Thymus (tissue), 11 donors: ENCODE results near the gene MRPS27. TPM values are rescaled to one million over a fixed set of nuclear protein-coding genes. Genes with fewer than 3 reads are reported as not detected.

Experiments used
- DNase-seq, 9 donors: peaks; one replicate each; pipeline ENCODE4 v3.0.0-alpha.2; 2013; ENCODE audit warnings: low spot score in 9 of 9, low read depth in 6 of 9, missing footprints in 1 of 9
- H3K27ac ChIP-seq, 2 donors: one replicate each; pipeline ENCODE4 v1.5.1; 2013; ENCODE audit warnings: control low read depth in 1 of 2, low read depth in 1 of 2, low read length in 1 of 2, mild to moderate bottlenecking in 1 of 2, moderate library complexity in 1 of 2
- H3K27me3 ChIP-seq, 2 donors: one replicate each; pipeline ENCODE4 v1.5.1; 2013; ENCODE audit warnings: low read length in 1 of 2; ENCODE audit not compliant: control insufficient read depth in 2 of 2, insufficient read depth in 1 of 2
- H3K36me3 ChIP-seq, 2 donors: one replicate each; pipeline ENCODE4 v1.5.1; 2013; ENCODE audit warnings: low read length in 1 of 2, mild to moderate bottlenecking in 1 of 2, moderate library complexity in 1 of 2; ENCODE audit not compliant: control insufficient read depth in 2 of 2, insufficient read depth in 2 of 2
- H3K4me1 ChIP-seq, 2 donors: one replicate each; pipeline ENCODE4 v1.5.1; 2013; ENCODE audit warnings: low read length in 2 of 2; ENCODE audit not compliant: control insufficient read depth in 2 of 2, insufficient read depth in 2 of 2
- H3K4me3 ChIP-seq, 2 donors: one replicate each; pipeline ENCODE4 v1.5.1; 2013; ENCODE audit warnings: low read length in 2 of 2, control low read depth in 1 of 2, mild to moderate bottlenecking in 1 of 2
- H3K9me3 ChIP-seq, 2 donors: one replicate each; pipeline ENCODE4 v1.5.1; 2013; ENCODE audit warnings: low read length in 1 of 2, mild to moderate bottlenecking in 1 of 2; ENCODE audit not compliant: control insufficient read depth in 2 of 2, insufficient read depth in 1 of 2
- WGBS: extraction: QIAGEN DNeasy Blood & Tissue Kit; methylation state at CpG from one replicate; pipeline ENCODE4 v1.1.7; 2013; 5-methylcytosine and 5-hydroxymethylcytosine counted together
- polyA plus RNA-seq: library from polyadenylated mRNA; stranded (reverse); fragments of 200-250 nt; gene quantifications from one replicate; pipeline ENCODE4 v1.2.3, GENCODE V29; 2013
- total RNA-seq: library from RNA; stranded (reverse); fragments of 120-200 nt; gene quantifications from one replicate; pipeline ENCODE4 v1.2.4, GENCODE V29; 2013
- donor health status: healthy.

Gene MRPS27
- total and polyA plus RNA-seq, 2 donors: 27.9 to 46.0 TPM

- no peak overlapping the region for H3K27ac ChIP-seq
- no peak overlapping the region for H3K4me3 ChIP-seq
- H3K27me3 ChIP-seq: no peaks in the 10 kb centered on the region
- WGBS: 99% methylated on average over 5 of the region's 5 CpGs
- peaks cover 7 to 9% of the 10 kb centered on the region in 2 donors for H3K36me3 ChIP-seq
- DNase-seq: no peak
- H3K4me1 ChIP-seq: no peaks in the 10 kb centered on the region
- H3K9me3 ChIP-seq: no peaks in the 10 kb centered on the region
Observed at GRCh38 chr5:72238712-72239445, 81.2 kb downstream of the MRPS27 start.

- no peaks in the 10 kb centered on the region for H3K27me3 ChIP-seq
- over 99% methylated on average over 3 of the region's 3 CpGs for WGBS
- H3K9me3 ChIP-seq: no peaks in the 10 kb centered on the region
- no peak overlapping the region for H3K27ac ChIP-seq
- DNase-seq: no peak
- H3K36me3 ChIP-seq: peaks cover 7 to 9% of the 10 kb centered on the region in 2 donors
- H3K4me3 ChIP-seq: no peak overlapping the region
- peaks cover 0 to under 1% of the 10 kb centered on the region in 2 donors for H3K4me1 ChIP-seq
Observed at GRCh38 chr5:72237879-72238278, 82.2 kb downstream of the MRPS27 start.

- DNase-seq: no peak
- 98% methylated on average over 2 of the region's 2 CpGs for WGBS
Observed at GRCh38 chr5:72237415-72237814, 82.6 kb downstream of the MRPS27 start.

DNA sequence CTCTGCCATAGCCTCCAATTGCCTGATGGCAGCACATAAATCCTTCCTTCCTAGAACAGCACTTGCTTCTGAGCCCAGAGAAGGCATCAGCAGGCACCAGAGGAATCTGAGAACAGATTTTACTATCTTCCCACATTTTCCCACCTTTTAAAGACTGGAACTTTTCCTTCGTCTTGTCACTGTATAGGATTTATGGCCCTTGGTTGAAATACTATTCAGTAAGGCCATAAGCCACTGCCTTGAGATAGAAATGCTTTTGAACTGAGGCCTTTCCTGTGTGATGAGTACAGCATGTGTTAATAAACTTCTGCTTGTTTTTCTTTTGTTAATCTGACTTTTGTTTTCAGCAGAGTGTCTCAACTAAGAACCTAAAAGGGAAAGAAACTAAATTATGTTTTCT, 84.3 kb downstream of the MRPS27 start:
- Histone ChIP-seq H3K27me3 (no peaks in the 10 kb centered on the region), H3K9me3 (no peaks in the 10 kb centered on the region), H3K27ac (no peak overlapping the region), H3K4me3 (no peak overlapping the region), H3K36me3 (peaks cover 11 to 13% of the 10 kb centered on the region in 2 donors), H3K4me1 (peaks cover 4 to 14% of the 10 kb centered on the region in 2 donors)
- DNase-seq: no peak
- WGBS: 96% methylated on average over 1 of the region's 1 CpG

More at GRCh38 chr5:72237415-72237814, 82.6 kb downstream of the MRPS27 start:
- no peak overlapping the region for H3K4me3 ChIP-seq
- peaks cover 0 to 5% of the 10 kb centered on the region in 2 donors for H3K4me1 ChIP-seq
- H3K36me3 ChIP-seq: peaks cover 7 to 9% of the 10 kb centered on the region in 2 donors
- H3K27me3 ChIP-seq: no peaks in the 10 kb centered on the region
- H3K27ac ChIP-seq: no peak overlapping the region
- no peaks in the 10 kb centered on the region for H3K9me3 ChIP-seq

GRCh38 chr5:72234868-72235267, 85.2 kb downstream of the MRPS27 start:
- peaks cover 13 to 15% of the 10 kb centered on the region in 2 donors for H3K36me3 ChIP-seq
- H3K27me3 ChIP-seq: no peaks in the 10 kb centered on the region
- H3K4me3 ChIP-seq: no peak overlapping the region
- H3K27ac ChIP-seq: no peak overlapping the region
- peaks cover 4 to 14% of the 10 kb centered on the region in 2 donors for H3K4me1 ChIP-seq
- no peak for DNase-seq
- no peaks in the 10 kb centered on the region for H3K9me3 ChIP-seq
- 100% methylated on average over 1 of the region's 1 CpG for WGBS

GRCh38 chr5:72234265-72234700, 85.8 kb downstream of the MRPS27 start:
- Histone ChIP-seq H3K36me3 (peaks cover 13 to 15% of the 10 kb centered on the region in 2 donors), H3K4me3 (no peak overlapping the region), H3K27me3 (no peaks in the 10 kb centered on the region), H3K9me3 (no peaks in the 10 kb centered on the region), H3K27ac (no peak overlapping the region), H3K4me1 (peaks cover 4 to 16% of the 10 kb centered on the region in 2 donors)
- peak in 2 of 9 donors; percentile 4 to 31 for DNase-seq

DNA sequence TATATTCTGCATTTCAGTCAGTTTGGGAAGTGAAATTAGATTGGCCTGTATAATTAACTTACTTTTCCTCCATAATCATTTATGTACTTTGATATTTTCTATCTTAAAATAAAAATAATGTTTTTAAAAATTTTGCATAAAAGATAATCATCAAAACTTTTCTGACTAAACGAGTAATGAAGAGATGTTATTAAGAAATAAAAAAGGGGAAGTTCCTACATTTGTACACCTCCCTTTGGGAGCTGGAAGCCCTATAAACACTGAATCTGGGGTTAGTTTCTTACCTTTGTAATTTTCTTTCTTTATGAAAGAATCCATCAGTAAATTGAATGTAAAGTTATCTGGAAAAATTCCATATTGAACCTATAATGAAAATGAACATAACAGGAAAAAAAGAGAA, 86.2 kb downstream of the MRPS27 start:
- WGBS: 28% methylated on average over 1 of the region's 1 CpG
- H3K9me3 ChIP-seq: no peaks in the 10 kb centered on the region
- H3K27me3 ChIP-seq: no peaks in the 10 kb centered on the region
- peaks cover 4 to 21% of the 10 kb centered on the region in 2 donors for H3K4me1 ChIP-seq
- DNase-seq: no peak
- peaks cover 13 to 15% of the 10 kb centered on the region in 2 donors for H3K36me3 ChIP-seq
- H3K4me3 ChIP-seq: no peak overlapping the region
- no peak overlapping the region for H3K27ac ChIP-seq

DNA sequence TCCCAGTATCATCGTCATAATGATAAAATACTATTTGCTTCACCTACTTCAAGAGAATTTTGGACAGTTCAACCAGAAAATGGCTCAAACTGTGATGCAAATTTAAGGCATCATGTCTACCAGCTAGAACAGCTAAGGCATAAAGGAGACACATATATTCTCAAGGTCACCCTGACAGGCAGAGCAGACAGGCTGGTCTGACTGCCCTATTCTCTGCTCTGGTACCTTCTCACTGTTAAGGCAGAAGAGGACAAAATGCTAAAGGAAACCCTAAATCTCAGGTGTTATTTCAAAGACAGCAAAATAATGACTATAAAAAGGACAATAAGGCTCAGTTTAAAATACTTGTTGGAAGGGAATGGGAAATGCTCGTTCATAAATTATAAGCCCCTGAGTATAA, 87.2 kb downstream of the MRPS27 start:
- H3K27me3 ChIP-seq: no peaks in the 10 kb centered on the region
- H3K27ac ChIP-seq: peak overlapping the region in 1 of 2 donors; percentile 18
- DNase-seq: no peak
- 82% methylated on average over 2 of the region's 2 CpGs for WGBS
- H3K9me3 ChIP-seq: no peaks in the 10 kb centered on the region
- peaks cover 4 to 22% of the 10 kb centered on the region in 2 donors for H3K4me1 ChIP-seq
- H3K4me3 ChIP-seq: no peak overlapping the region
- peaks cover 13 to 19% of the 10 kb centered on the region in 2 donors for H3K36me3 ChIP-seq

DNA sequence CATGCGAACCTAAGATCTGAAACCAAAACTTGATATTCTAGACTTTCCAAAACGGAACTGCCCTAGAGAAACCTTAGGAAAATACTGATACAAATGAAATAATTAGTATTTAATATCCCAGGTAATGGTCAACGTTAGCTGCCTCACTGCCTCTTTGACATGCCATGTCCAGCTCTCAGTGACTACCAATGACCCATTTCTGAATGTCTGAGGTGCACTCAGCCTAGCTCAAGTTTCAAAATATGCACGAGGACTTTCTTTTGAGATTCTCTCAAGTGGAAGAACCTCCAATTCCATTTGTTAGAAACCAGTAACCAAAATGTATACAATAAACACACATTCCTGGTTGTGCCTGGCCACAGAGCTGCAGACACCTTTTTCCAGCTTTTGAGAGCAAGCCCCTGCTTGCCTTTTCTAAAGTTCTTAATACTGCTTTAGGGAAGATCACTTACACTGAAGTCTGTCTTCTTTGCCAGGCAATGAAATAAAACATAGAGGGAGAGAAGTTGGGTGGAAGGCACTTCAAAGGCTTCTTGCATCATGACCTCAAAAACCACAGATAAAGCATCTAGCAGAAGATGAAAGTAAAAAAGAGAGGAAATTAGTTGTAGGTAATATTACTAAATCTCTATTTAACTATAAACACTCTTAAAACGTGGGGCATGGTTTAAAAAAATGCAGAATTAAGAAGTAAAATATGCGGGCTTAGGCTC, 87.9 kb downstream of the MRPS27 start:
- Histone ChIP-seq H3K4me1 (peaks cover 4 to 22% of the 10 kb centered on the region in 2 donors), H3K27ac (peak overlapping the region in 1 of 2 donors; percentile 35), H3K27me3 (no peaks in the 10 kb centered on the region), H3K9me3 (no peaks in the 10 kb centered on the region), H3K36me3 (peaks cover 13 to 25% of the 10 kb centered on the region in 2 donors), H3K4me3 (no peak overlapping the region)
- peak in 7 of 9 donors; percentile 14 to 70 (median 27) for DNase-seq
- WGBS: 64% methylated on average over 6 of the region's 6 CpGs
